GM12878 (cell line): ENCODE results near the gene RAB26. TPM values are rescaled to one million over a fixed set of nuclear protein-coding genes. Genes with fewer than 3 reads are reported as not detected.
"Not testable (repeated sequence)": the region's sequence is repeated elsewhere in the genome, so short reads cannot be mapped to it uniquely, and the experiment has no call there.

Source experiments
- ATAC-seq: fragments of 200-7000 bp; cut with Tn5 transposase; 3 replicates; pipeline ENCODE4 v1.9.1; 2020; ENCODE audit warnings: mild to moderate bottlenecking, moderate library complexity
- BruUV-seq: library from RNA; stranded (reverse); fragments of 400-500 nt; replicated peaks from 2 replicates; lab custom pipeline; 2021; lab: Mats Ljungman, UMichigan
- CTCF ChIA-PET: fragments of 300-600 bp; sonication (Branson Sonifier 250); formaldehyde crosslinking; extraction: SDS; loops from one replicate; lab custom pipeline; 2021; ENCODE audit warnings: inconsistent platforms; lab: Yijun Ruan, JAX
- POLR2A ChIA-PET: fragments of 350-600 bp; formaldehyde crosslinking; extraction: SDS; loops from one replicate; lab custom pipeline; 2021; ENCODE audit warnings: inconsistent platforms; lab: Charles Lee
- RAD21 ChIA-PET: fragments of 300-600 bp; sonication (Branson Sonifier 250); formaldehyde crosslinking; loops from one replicate; lab custom pipeline; 2023; ENCODE audit warnings: antibody characterized with exemption; ENCODE audit not compliant: unreplicated experiment; lab: Charles Lee
- SMC1A ChIA-PET: fragments of 300-600 bp; sonication (Branson Sonifier 250); formaldehyde crosslinking; loops from one replicate; lab custom pipeline; 2023; ENCODE audit not compliant: unreplicated experiment, uncharacterized antibody; lab: Charles Lee
- DNase-seq: peaks from one replicate; pipeline ENCODE4 v3.0.0-alpha.2; 2011; ENCODE audit warnings: low read depth, low spot score
- FAIRE-seq: peaks from 3 replicates; lab custom pipeline; 2011; peaks lifted over from hg19 to GRCh38; lab: Jason Lieb, UNC
- H2AFZ ChIP-seq: 2 replicates; pipeline ENCODE4 v1.6.0; 2011; ENCODE audit warnings: low read depth, low read length, control low read depth; ENCODE audit not compliant: control insufficient read depth
- H3K27ac ChIP-seq: 2 replicates; pipeline ENCODE4 v1.5.1; 2011; ENCODE audit warnings: control low read depth; ENCODE audit not compliant: control insufficient read depth, insufficient read depth
- H3K27me3 ChIP-seq, 2 experiments: replicated peaks in 1 of 2; 2 replicates each; pipeline versions ENCODE4 v1.6.0 to v1.6.1; 2011; ENCODE audit warnings: low read length in 1 of 2; ENCODE audit not compliant: control insufficient read depth in 2 of 2, insufficient read depth in 2 of 2
- H3K36me3 ChIP-seq, 2 experiments: 2 replicates each; pipeline ENCODE4 v1.5.1; 2011; ENCODE audit warnings: low read length in 1 of 2; ENCODE audit not compliant: control insufficient read depth in 2 of 2, insufficient read depth in 2 of 2
- H3K4me1 ChIP-seq: 2 replicates; pipeline ENCODE4 v1.6.1; 2011; ENCODE audit warnings: mild to moderate bottlenecking, low read length, moderate library complexity, mixed read lengths; ENCODE audit not compliant: control insufficient read depth, insufficient read depth
- H3K4me2 ChIP-seq: 2 replicates; pipeline ENCODE4 v1.6.0; 2011; ENCODE audit warnings: control low read depth; ENCODE audit not compliant: control insufficient read depth, insufficient read depth
- H3K4me3 ChIP-seq: fragments of 200-600 bp; sonication (generic); 2 replicates; pipeline ENCODE4 v1.5.1; 2016
- H3K79me2 ChIP-seq: 2 replicates; pipeline ENCODE4 v1.6.0; 2011; ENCODE audit warnings: low read length; ENCODE audit not compliant: control insufficient read depth, insufficient read depth
- H3K9ac ChIP-seq: 2 replicates; pipeline ENCODE4 v1.8.0; 2011; ENCODE audit warnings: low read length, control low read depth, mixed read lengths; ENCODE audit not compliant: control insufficient read depth, insufficient read depth
- H3K9me3 ChIP-seq: replicated peaks from 3 replicates; pipeline ENCODE4 v1.5.1; 2011; ENCODE audit warnings: mild to moderate bottlenecking, low read length; ENCODE audit not compliant: control insufficient read depth, insufficient read depth
- H4K20me1 ChIP-seq: 2 replicates; pipeline ENCODE4 v1.6.0; 2011; ENCODE audit not compliant: control insufficient read depth, insufficient read depth
- WGBS: methylation state at CpG from one replicate; pipeline ENCODE4 v1.1.6; 2016; ENCODE audit warnings: low lambda C conversion rate; ENCODE audit not compliant: insufficient replicate concordance, insufficient coverage; ENCODE audit errors: missing lambda C conversion rate; 5-methylcytosine and 5-hydroxymethylcytosine counted together
- in situ Hi-C: fragments of 300-500 bp; cut with MboI; formaldehyde crosslinking; loops from 9 replicates; pipeline ENCODE4 v1.14.3; 2018; ENCODE audit warnings: mixed read lengths
- intact Hi-C: fragments of 100-400 bp; cut with micrococcal nuclease; formaldehyde crosslinking; loops from one replicate; pipeline ENCODE4 v1.14.2; 2022; ENCODE audit not compliant: unreplicated experiment
- polyA plus RNA-seq, 11 experiments: library from polyadenylated mRNA; depleted of rRNA in 4 of 11; unstranded in 6 of 11; stranded (reverse) in 5 of 11; fragments of >200 nt; fragmentation: Nextera tagmentation in 4 of 11; fragmentation: Illumina TruSeq in 1 of 11; extraction: Ambion mirVana in 4 of 11; extraction: Trizol in 1 of 11; gene quantifications; 1 replicate in 1 of 11; 2 replicates in 10 of 11; pipeline versions ENCODE4 v1.2.1 to v1.2.3, GENCODE V29; 2011 to 2016; ENCODE audit warnings: inconsistent platforms in 2 of 11, missing spikeins in 2 of 11, low read depth in 1 of 11
- total RNA-seq, 4 experiments: library from RNA; depleted of rRNA in 3 of 4; stranded (reverse); fragments of >200 nt in 3 of 4; fragmentation: Illumina TruSeq in 1 of 4; extraction: Trizol in 1 of 4; gene quantifications; 2 replicates each; pipeline versions ENCODE4 v1.2.1 to v1.2.3, GENCODE V29; 2013 to 2021

Gene RAB26
- total and polyA plus RNA-seq, 10 of the 15 experiments (the other 5 are each of a cell fraction or from before 2014, with no cell fraction given), result 0.13 to 4.5 (median 0.33) TPM; not detected in 1

DNA sequence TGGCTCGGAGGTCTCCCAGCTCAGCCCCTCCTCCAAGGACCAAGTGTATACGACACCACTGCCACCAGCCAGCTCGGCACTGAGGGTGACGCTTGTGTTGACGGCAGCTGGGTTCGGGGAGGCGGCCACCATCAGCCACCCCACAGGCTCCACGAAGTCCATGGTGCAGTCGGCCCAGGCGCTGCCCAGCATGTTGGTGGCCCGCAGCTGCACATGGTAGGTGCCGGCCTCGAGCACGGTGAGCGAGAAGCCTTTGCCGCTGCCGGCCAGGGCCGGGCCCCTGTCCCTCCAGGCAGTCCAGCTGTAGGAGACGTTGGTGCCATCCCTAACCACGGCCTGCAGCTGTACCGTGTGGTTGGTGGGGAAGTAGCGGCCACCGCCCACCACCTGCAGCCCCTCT, 38.6 kb upstream of the RAB26 start:
- H3K9me3 ChIP-seq, SMC1A ChIA-PET: not testable (repeated sequence)

DNA sequence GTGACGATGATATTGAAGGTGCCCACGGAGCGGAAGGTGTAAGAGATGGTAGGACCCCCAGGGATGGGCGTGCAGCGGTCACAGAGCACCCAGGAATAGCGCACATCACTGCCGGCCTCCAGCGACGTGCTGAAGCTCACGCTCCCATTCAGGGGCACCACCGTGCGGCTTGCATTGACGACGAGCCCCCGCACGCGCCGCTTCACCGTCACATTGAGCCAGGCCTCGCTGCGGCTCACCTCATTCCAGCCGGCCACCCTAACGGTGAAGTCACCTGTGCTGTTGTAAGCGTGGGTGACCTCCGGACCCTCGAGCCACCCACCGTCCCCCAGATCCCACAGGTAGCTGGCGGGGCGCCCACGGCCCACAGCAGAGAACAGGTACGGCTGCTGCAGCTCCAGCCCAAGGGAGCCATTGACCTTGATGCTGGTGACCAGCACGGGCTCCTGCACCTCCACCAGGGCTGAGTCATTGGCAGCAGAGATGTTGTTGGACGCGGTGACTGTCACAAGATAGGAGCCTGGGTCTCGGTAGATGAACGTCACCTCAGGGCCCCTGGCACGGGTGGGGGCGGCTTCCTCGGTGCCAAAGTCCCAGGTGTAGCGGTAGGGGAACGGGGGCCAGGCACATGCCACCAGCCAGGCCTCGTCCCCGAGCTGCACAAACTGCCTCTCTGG, 38.0 kb upstream of the RAB26 start:
- H3K4me3 ChIP-seq, H2AFZ ChIP-seq, H3K27ac ChIP-seq, H3K79me2 ChIP-seq, DNase-seq, H3K9ac ChIP-seq, H3K4me1 ChIP-seq, ATAC-seq, intact Hi-C loops, RAD21 ChIA-PET, H4K20me1 ChIP-seq, H3K27me3 ChIP-seq, in situ Hi-C loops, SMC1A ChIA-PET, H3K4me2 ChIP-seq, H3K36me3 ChIP-seq, FAIRE-seq, POLR2A ChIA-PET, H3K9me3 ChIP-seq, CTCF ChIA-PET: not testable (repeated sequence)
- BruUV-seq, result TSS peak; percentile 54
- WGBS, result 98% methylated on average over 36 of the region's 43 CpGs

More for the DNA sequence above, 38.6 kb upstream of the RAB26 start:
- ATAC-seq, intact Hi-C loops, RAD21 ChIA-PET, H3K27me3 ChIP-seq, FAIRE-seq, H3K4me1 ChIP-seq, in situ Hi-C loops, H3K27ac ChIP-seq, H3K36me3 ChIP-seq, POLR2A ChIA-PET, H3K9ac ChIP-seq, H3K4me3 ChIP-seq, H4K20me1 ChIP-seq, BruUV-seq, CTCF ChIA-PET, H2AFZ ChIP-seq, H3K79me2 ChIP-seq, H3K4me2 ChIP-seq, DNase-seq: not testable (repeated sequence)
- WGBS, result 95% methylated on average over 20 of the region's 23 CpGs

DNA sequence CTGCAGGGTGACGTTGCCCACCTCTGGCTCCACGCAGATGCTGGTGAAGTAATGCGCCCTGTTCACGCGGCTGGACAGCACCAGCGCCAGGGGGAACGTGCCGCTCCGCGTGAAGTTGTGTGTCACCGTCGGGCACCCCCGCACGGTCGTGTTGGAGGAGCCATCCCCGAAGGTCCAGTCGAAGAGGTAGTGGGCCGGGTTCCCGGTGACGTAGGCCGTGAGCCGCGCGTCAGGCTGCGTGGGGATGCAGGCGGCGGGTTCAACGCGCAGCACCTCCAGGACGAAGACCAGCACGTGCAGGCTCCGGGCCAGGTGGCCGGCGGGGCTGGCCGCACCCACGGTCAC, 37.4 kb upstream of the RAB26 start:
- POLR2A ChIA-PET, ATAC-seq, in situ Hi-C loops, FAIRE-seq, H3K4me1 ChIP-seq, CTCF ChIA-PET, H3K36me3 ChIP-seq, H4K20me1 ChIP-seq, RAD21 ChIA-PET, intact Hi-C loops, H3K27me3 ChIP-seq, H3K4me2 ChIP-seq, H3K9ac ChIP-seq, H3K79me2 ChIP-seq, SMC1A ChIA-PET, H3K4me3 ChIP-seq, H3K27ac ChIP-seq, BruUV-seq, H2AFZ ChIP-seq, DNase-seq, H3K9me3 ChIP-seq: not testable (repeated sequence)
- 97% methylated on average over 17 of the region's 36 CpGs for WGBS
